ENCODE results near the gene LDLRAD4.
"Not testable (repeated sequence)": the region's sequence is repeated elsewhere in the genome, so short reads cannot be mapped to it uniquely, and the experiment has no call there.

The LDLRAD4 gene

DNA sequence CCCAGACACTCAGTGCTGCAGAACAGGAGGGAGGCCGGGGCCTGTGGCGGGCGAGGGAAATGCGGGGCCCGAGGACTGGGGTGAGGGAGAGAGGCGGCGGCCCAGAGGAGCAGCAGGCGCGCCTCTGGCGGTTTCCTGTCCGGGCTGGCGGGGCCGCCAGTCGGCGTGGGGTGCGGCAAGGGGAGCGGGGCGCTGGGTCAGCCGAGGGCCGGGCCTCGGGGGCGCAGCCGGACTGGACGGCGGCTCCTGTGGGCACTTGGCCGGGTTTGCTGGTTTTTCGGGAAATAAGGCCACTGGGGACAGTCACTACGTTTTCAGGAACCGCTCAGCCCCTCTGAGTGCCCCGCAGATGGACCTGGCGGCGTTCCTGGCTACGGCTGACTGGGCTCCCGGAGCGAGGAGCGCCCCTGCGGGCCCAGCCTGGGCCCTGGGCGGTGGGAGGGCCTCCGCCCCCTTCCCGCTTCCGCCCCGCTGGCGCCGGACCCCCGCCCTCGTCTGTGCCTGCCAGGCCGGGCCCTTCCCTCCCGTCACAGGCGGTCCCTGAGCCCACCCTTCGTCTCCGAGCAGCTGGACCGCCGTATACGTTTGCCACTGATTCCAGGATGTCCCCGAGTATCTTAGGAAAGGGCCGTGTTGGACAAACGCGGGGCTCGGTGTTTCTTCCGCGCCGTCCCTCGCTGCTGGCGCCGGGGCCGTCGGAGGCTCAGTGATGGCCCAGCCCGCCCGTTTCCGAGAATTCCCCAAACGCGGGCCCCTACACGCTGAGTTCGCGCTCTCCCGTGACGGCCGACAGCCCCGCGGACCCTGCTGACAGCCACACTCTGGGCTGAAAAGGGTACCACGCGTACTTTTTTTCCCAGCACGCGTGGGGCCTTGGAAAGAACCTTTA is 423.2 kb downstream of the LDLRAD4 start:
- no peak for DNase-seq (ENCODE audit: low read depth)

DNA sequence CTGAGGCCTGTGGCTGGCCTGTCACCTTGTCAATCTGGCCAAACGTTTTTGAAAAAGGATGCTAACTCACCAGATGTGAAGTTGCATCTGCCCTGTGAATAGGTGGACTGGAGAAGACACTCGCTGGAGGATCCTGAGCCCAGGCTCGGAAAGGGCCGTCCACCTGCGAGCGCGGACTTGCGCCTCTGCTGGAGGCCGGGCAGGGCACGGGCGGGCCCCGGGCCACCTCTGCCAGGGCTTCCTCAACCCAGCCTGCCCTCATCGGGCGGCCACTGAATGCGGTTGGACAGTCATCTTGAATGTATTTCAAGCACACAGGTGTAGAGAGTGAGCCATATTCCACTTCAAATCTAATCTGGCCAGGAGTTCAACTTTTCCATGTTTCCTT is 423.9 kb downstream of the LDLRAD4 start:
- no peak for DNase-seq (ENCODE audit: low read depth)

DNA sequence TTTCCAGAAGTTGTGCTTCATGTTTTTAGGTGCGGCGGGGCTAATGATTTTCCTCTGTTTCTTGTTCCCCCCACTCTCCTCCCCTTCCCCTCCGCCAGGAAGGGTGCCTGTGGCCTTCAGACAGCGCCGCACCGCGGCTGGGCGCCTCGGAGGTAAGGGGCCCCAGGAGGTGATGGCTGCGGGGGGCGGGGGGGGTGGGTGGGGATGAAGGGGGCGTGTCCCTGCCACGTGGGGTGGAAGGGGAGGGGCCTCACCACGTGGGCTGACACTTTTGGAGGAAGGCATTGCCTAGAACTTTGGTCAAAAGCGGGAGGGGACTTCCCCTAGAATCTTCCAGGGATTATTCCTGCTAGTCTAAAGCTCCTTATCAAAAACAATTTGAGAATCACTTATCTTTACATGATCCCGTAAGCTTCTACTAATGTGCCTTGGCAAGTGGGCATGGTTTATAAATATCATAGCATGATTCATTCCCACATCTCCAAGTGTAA is 424.7 kb downstream of the LDLRAD4 start:
- no peak for DNase-seq (ENCODE audit: low read depth)

DNA sequence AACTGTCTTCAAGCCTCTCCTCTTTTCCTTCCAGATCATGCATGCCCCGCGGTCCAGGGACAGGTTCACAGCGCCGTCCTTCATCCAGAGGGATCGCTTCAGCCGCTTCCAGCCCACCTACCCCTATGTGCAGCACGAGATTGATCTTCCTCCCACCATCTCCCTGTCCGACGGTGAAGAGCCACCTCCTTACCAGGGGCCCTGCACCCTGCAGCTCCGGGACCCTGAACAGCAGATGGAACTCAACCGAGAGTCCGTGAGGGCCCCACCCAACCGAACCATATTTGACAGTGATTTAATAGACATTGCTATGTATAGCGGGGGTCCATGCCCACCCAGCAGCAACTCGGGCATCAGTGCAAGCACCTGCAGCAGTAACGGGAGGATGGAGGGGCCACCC is 426.5 kb downstream of the LDLRAD4 start:
- no peak for DNase-seq (ENCODE audit: low read depth)

DNA sequence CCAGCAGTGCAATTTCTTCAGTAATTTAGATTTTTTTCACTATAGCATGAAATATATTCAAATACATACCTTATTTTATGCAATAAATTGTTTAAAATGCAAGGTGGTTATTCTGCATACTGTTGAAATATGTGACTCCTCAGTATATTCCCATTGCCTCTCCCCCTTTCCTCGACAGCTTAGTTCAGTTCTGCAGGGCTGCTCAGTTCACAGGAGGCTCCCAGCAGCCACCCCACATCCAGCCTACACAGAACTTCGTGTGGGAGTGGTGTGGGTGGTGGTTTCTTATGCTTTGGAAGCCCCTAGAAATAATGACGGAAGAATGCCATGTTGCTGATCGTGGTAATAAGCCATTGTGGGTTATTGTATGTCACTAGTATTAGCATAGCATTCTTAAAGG is 428.1 kb downstream of the LDLRAD4 start:
- no peak for DNase-seq (ENCODE audit: low read depth)

DNA sequence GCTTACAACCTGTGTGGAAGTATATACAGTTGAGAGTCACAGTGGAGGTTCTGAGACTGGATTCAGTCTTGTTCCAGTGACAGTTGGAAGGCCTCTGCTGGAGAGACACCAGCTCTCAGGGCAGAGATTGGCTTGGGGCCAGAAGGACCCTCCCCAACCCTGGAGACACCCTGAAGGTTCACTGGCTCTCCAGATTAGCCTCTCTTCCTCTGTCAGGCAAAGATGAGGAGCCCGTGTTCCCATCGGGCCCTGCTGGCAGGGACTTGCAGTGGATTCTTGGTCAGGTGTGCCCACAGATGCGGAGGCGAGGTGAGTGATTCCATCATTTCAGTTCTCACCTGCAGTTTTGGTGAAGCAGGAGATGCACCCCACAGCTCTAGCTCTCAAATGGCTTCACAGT is 429.2 kb downstream of the LDLRAD4 start:
- DNase-seq (ENCODE audit: low read depth): no peak

DNA sequence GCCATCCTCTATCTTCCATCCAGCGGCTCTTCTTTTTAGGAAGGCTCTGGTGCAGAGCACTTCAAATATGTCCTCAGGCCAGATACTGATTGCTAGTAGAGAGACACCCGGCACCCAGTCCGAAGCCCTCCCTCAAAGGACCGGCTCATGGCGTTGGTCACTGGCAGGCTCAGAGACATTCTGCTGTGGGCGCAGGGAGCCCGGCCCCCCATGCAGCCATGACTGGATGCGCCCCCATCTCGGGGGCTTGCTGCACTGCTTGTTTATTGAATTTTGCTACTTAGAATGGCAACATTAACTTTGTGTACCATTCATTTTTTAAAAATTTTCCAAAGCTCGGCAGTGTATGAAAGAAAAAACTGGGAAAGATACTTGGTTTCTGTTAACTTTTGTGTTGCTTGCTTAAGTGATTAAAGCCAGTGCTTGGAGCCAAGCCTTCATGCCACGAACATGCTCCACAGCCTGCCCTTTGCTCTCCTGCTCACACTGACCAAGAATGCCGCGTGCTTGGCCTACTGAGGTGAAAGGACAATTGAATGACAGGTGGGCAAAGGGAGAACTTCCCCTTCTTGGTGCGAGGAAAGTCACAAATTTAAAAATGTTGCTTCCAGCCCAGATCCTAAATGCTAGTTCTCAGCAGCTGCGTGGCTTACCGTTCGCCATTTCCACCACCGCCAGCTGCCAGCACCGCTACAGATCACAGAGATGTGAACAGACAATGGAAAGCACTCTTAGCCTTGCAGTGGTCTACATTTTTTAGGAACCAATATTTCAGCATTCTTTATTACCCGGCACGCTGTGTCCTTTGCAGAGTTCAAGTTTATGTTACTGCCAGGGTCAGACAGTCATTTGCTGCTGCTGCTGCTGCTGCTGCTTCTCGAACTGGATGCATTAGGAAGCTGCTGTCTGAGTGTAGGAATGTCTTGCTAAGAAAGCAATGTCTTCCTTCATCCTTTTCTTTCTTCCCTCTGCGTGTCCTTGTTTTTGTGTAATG is 431.1 kb downstream of the LDLRAD4 start:
- DNase-seq (ENCODE audit: low read depth): no peak

DNA sequence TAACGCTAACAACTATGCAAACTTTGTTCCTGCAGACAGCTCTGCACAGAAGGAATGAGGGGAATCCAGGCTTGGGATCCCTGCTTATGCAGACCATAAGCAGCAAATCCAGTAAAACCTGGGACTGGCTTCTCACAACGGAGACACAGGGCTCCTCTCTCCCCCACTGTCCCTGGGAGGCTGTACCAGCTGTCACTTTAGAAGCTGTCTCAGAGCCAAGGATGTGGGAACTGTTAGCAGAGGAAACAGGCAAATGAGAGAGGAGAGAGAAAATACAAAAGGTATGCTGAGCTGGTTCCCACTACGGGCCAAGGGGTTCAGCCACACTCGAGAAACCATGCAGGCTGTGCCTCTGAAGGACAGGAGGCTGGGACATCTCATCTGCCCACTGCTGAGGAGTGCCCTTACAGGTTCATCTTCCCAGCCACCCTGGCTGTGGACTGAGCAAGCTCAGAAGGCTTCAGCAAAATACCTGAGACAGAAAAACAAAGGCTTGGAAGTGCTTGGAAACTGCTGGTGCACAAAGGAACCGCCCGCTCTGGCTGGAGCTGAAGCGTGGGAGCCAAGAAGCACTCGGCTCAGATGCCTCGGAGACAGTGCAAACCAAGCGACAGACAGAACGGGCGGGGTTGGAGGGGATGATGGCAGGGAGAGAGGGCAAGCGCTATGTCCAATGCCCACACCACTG is 435.3 kb downstream of the LDLRAD4 start:
- DNase-seq (ENCODE audit: low read depth): no peak

DNA sequence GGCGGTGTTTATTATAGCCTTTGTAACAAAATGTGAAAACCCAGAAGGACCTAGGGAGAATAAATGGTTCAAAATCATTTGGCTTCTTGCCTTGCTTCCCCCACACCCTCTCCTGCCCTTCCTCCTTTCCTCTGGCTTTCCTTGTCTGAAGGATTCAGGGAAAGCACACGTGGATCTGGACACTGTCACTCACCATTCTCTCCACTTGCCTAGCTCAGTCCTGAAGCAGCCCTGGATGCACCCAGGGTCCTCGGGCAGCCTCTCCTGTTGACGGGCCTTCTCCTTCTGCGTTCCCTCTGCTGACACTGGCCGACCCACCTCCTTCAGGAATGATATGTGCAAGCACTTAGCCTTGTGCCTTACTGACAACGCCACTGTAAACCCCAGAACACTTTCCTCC is 439.4 kb downstream of the LDLRAD4 start:
- no peak for DNase-seq (ENCODE audit: low read depth)

DNA sequence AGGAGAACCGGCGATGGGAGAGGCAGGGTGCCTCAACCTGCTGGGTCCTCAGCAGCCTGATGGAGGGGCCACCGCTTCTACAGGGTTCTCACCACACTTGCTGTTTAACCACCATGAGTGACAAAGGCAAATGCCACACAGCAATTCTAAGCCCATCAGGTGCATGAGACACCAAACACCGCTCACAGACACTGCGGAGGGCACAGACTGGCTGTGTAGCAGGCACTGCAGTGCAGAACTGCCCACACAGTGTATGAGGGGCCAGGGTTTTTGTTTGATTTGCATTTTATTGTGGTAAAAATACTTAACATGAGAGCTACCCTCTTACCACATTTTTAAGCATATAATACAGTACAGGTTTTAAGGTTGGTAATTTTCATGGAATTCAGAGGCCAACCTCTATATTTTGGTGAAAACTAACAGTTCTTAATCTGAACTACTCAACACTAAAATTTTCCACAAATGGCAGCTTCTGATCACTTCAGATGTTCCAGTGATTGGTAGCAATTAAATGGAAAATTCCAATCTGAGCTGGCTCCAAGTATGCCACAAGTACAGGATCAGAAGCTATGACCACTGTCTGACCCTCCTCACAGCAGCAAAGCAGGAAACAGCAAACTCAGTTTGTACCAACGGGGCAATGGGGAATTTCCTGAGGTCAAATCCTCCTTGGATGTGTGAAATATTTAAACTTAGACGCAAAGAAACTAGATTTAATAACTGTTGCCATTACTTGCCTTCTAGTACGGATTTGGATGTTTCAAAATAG is 440.1 kb downstream of the LDLRAD4 start:
- no peak for DNase-seq (ENCODE audit: low read depth)

DNA sequence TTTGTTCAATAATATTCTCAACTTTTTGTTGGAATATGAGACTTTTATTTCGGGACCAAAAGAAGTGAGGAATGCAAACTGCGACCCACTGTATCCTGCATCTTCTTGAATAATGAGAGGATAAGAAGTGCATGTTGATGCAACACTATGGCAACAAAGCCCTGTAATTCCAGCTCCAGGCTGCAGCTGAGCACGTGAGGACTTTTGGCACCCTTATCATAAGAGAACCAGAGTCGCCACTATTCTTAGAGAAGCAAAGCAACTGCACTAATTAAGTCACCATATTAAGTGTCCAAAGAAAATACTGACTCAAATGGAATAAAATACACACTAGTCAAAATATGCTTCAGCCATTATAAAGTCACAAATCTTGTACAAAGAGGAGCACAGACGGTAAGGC is 441.9 kb downstream of the LDLRAD4 start:
- no peak for DNase-seq (ENCODE audit: low read depth)

DNA sequence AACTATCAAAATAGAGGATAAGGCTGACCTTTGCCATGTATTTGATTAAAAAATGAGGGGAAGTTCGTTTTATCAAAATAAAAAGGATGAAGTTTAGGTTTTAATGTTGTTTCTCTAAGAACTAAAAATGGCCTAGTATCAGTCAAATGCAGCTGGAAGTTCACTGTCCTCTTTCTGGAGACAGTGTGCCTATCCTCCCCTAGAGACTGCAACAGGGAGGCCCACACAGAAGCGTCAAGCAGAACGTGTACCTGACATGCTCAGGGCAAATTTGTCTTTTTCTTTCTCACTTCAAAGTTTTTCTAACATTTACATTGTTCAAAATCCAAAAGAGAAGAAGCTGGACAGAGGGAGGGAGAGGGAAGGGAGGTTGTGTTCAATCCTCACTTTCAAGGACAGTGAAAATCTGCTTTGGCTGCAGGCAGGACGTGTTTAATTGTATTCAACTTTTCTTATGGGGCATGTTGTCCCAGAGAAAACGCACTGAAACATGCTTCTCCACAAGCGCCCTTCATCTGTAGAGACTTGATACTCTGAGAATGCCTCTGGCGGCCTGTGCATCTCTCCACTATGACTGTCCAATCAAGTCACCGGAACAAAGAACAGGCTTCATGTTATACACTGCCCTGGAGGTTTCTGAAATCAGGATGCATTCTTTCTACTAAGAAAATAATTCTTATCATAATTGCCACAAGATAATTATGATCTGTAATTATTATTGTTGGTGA is 442.7 kb downstream of the LDLRAD4 start:
- no peak for DNase-seq (ENCODE audit: low read depth)

DNA sequence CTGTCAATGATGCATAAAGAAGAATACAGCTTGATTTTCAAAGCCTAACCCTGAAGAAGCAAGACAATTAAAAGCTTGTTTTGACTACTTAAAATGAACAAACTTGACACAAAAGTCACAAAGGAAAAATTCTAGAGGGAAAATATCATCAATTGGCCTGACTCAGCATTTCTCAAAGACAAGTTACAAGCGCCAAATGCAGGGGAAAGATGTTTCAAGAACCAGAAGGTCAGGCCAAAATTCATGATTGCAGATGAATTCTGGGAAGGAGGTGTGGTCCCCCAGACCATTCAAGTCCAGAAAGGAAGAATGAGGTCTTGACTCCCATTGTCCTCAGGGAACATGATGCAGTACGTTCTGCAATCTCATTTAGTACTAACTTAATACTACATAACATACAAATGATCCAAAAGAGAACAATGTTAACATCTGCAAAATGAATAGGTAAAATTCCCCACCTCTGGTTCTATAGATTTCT is 443.3 kb downstream of the LDLRAD4 start:
- DNase-seq (ENCODE audit: low read depth): no peak

DNA sequence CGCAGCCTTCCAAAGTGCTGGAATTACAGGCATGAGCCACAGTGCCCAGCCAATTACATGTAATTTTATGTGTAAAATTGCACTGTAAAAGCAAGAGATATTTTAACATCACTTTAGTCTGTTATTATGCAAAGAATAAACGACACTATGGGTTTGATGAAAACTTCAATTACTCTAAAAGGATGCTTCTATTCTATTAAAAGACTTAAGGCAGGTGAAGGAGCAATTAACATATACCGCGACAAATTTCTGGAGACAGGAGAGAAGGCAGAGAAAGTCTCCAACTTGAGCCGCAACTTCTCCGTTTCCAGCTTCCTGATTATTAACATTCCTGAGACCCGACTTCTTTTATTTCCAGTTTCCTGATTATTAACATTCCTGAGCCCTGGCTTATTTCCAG is 454.1 kb downstream of the LDLRAD4 start:
- DNase-seq (ENCODE audit: low read depth): no peak

DNA sequence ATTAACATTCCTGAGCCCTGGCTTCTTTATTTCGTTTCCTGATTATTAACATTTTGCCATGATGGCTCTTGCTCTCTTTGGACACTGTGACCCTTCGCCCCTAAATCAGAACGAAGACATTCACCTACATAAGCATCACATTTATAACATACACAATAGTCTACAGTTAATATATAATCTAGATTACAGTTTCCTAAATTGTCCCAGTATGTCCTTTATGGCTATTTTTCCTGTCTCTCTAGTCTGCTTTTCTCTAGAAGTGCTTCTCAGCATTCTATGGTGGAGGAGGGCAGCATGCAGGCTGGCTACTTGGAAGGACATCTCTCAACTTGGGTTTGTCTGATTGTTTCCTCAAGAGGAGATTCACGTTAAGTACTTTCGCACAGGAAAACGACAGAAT is 457.9 kb downstream of the LDLRAD4 start:
- no peak for DNase-seq (ENCODE audit: low read depth)

DNA sequence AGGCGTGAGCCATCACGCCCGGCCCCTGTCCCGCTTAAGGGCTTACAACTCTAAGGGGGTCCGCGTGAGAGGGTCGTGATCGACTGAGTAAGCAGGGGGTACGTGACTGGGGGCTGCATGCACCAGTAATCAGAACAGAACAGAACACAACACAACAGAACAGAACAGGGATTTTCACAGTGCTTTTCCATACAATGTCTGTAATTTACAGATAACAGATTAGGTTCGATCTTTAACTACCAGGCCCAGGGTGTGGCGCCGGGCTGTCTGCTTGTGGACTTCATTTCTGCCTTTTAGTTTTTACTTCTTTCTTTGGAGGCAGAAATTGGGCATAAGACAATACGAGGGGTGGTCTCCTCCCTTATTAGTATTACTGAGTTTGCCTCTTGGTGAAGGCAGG is 458.8 kb downstream of the LDLRAD4 start:
- DNase-seq (ENCODE audit: low read depth): not testable (repeated sequence)

DNA sequence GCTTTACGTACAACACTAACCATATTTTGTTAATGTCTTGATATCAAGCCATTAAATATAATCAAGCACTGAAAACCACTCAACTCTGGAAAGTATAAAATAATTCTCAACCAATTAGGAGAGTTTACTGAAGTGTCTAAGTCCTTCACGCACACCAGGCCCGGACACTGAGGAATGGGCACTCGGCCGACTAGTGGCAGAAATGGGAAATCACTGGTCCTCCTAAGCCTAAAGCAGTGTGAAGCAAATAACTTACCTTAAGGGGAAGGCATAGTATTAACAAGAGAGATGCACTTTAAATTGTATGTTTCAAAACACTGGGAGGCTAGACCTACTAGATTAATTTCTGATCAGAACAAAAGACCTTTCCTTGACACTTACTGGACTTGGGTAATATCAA is 462.1 kb downstream of the LDLRAD4 start:
- DNase-seq (ENCODE audit: low read depth): no peak

DNA sequence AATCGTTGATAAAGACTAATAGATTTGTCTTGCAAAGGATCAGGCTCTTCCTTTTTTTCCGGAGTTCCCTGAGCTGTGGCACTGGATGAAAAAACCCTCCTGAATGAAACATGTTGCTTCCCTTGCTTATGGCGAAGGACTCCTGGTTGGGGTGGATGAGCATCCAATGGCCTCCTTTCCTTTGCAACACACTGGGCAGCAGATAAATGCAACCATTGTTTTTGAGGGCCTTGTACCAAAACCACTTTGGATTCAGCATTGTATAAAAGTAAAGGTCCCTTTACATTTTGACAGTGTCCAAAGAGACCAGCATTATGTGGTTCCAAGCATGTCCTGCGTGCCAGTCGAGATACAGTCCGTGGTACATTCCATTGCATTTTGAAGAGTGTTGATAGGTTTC is 463.1 kb downstream of the LDLRAD4 start:
- DNase-seq (ENCODE audit: low read depth): no peak

DNA sequence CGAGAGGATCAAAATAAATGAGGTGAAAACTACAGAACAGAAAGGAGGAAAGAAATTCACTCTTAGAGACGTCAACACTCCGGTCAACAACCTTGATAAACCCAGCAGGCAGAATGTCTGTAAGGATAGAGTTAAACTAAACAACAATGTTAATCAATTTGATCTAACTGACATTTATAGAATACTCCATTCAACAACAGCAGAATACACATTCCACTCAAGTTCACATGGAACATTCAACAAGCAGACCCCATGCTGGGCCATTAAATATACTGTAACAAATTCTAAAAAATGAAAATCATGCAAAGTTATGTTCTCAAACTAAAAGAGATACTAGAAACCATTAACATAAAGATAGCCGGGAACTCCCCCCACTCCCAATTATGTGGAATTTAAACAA is 466.0 kb downstream of the LDLRAD4 start:
- no peak for DNase-seq (ENCODE audit: low read depth)
